GM19455 (cell line): ENCODE results near the gene ARAP3.
"Not testable (repeated sequence)": the region's sequence is repeated elsewhere in the genome, so short reads cannot be mapped to it uniquely, and the experiment has no call there.

Source experiments
- ATAC-seq: cut with Tn5 transposase; IDR thresholded peaks from one replicate; pipeline ENCODE4 v1.9.1; 2021; ENCODE audit not compliant: unreplicated experiment

Gene ARAP3

GRCh38 chr5:141681695-141682641 is at the start of gene ARAP3:
Gene ARAP3 (minus strand): TSS chr5:141682230. CDS start chr5:141680486, 1,744 bp downstream.
- ATAC-seq: no peak

GRCh38 chr5:141729387-141730006 is 47.5 kb upstream of the ARAP3 start:
- ATAC-seq: no peak

GRCh38 chr5:141725891-141726290 is 43.9 kb upstream of the ARAP3 start:
- no peak for ATAC-seq

GRCh38 chr5:141725174-141725573 is 43.1 kb upstream of the ARAP3 start:
- not testable (repeated sequence) for ATAC-seq

GRCh38 chr5:141722266-141722665 is 40.2 kb upstream of the ARAP3 start:
- ATAC-seq: no peak

GRCh38 chr5:141717043-141717442 is 35.0 kb upstream of the ARAP3 start:
- no peak for ATAC-seq

GRCh38 chr5:141716468-141716867 is 34.4 kb upstream of the ARAP3 start:
- ATAC-seq: no peak

GRCh38 chr5:141716009-141716408 is 34.0 kb upstream of the ARAP3 start:
- ATAC-seq: no peak

GRCh38 chr5:141715346-141715905 is 33.4 kb upstream of the ARAP3 start:
- ATAC-seq: no peak

- ATAC-seq: no peak
Observed at GRCh38 chr5:141714542-141715310, 32.7 kb upstream of the ARAP3 start.

- ATAC-seq: no peak
Observed at GRCh38 chr5:141713616-141714309, 31.7 kb upstream of the ARAP3 start.

- ATAC-seq: no peak
Observed at GRCh38 chr5:141711687-141712086, 29.7 kb upstream of the ARAP3 start.

- no peak for ATAC-seq
Observed at GRCh38 chr5:141709699-141710267, 27.8 kb upstream of the ARAP3 start.

- ATAC-seq: no peak
Observed at GRCh38 chr5:141708016-141708415, 26.0 kb upstream of the ARAP3 start.

- no peak for ATAC-seq
Observed at GRCh38 chr5:141707510-141707909, 25.5 kb upstream of the ARAP3 start.

- no peak for ATAC-seq
Observed at GRCh38 chr5:141706121-141706520, 24.1 kb upstream of the ARAP3 start.

- ATAC-seq: no peak
Observed at GRCh38 chr5:141705469-141705868, 23.4 kb upstream of the ARAP3 start.

GRCh38 chr5:141704782-141705297 is 22.8 kb upstream of the ARAP3 start:
- ATAC-seq: no peak

GRCh38 chr5:141703133-141703561 is 21.1 kb upstream of the ARAP3 start:
- no peak for ATAC-seq
